H1 (cell line): ENCODE results near the gene PSMB11. TPM values are rescaled to one million over a fixed set of nuclear protein-coding genes. Genes with fewer than 3 reads are reported as not detected.

Experiments used
- CTCF ChIA-PET: fragments of 300-600 bp; sonication (Branson Sonifier 250); formaldehyde crosslinking; loops from one replicate; lab custom pipeline; 2021; ENCODE audit not compliant: partially characterized antibody; lab: Charles Lee
- POLR2A ChIA-PET: fragments of 300-600 bp; sonication (Branson Sonifier 250); formaldehyde crosslinking; loops from one replicate; lab custom pipeline; 2021; ENCODE audit warnings: inconsistent platforms; ENCODE audit not compliant: partially characterized antibody; lab: Charles Lee
- DNase-seq, 2 experiments: peaks; one replicate each; pipeline versions ENCODE4 v3.0.0 to v3.0.0-alpha.2; 2010 to 2022; ENCODE audit warnings: low spot score in 2 of 2, low read depth in 1 of 2, mixed read lengths in 1 of 2
- FAIRE-seq: peaks from 2 replicates; lab custom pipeline; 2011; peaks lifted over from hg19 to GRCh38; lab: Jason Lieb, UNC
- H2AFZ ChIP-seq: 2 replicates; pipeline ENCODE4 v1.8.1; 2012; ENCODE audit warnings: low read length, inconsistent platforms
- H2AK5ac ChIP-seq: 2 replicates; pipeline ENCODE4 v1.6.1; 2013; ENCODE audit warnings: low read depth, low read length
- H2BK120ac ChIP-seq: replicated peaks from 2 replicates; pipeline ENCODE3; 2013; ENCODE audit warnings: low read depth, low read length, inconsistent platforms
- H2BK12ac ChIP-seq: 2 replicates; pipeline ENCODE4 v1.6.1; 2013; ENCODE audit warnings: low read depth, low read length
- H2BK15ac ChIP-seq: 2 replicates; pipeline ENCODE4 v1.6.1; 2013; ENCODE audit warnings: low read length
- H2BK20ac ChIP-seq: 2 replicates; pipeline ENCODE4 v1.6.1; 2013; ENCODE audit warnings: low read length
- H2BK5ac ChIP-seq: 2 replicates; pipeline ENCODE4 v1.6.1; 2013; ENCODE audit warnings: low read depth, low read length
- H3K14ac ChIP-seq: 2 replicates; pipeline ENCODE4 v1.6.1; 2013; ENCODE audit warnings: inconsistent platforms; ENCODE audit not compliant: insufficient read length
- H3K18ac ChIP-seq: 2 replicates; pipeline ENCODE4 v1.6.1; 2013; ENCODE audit warnings: low read length; ENCODE audit errors: extremely low read depth
- H3K23ac ChIP-seq: 2 replicates; pipeline ENCODE4 v1.6.1; 2013; ENCODE audit warnings: inconsistent platforms; ENCODE audit not compliant: insufficient read length
- H3K23me2 ChIP-seq: 2 replicates; pipeline ENCODE4 v1.6.1; 2013; ENCODE audit warnings: low read depth, low read length
- H3K27ac ChIP-seq: 2 replicates; pipeline ENCODE4 v1.6.1; 2011; ENCODE audit warnings: low read depth, low read length, inconsistent platforms
- H3K27me3 ChIP-seq, 4 experiments: replicated peaks in 1 of 4; 1 replicate in 1 of 4; 2 replicates in 3 of 4; pipeline versions ENCODE4 v1.6.1 to v1.8.1; 2011 to 2013; ENCODE audit warnings: low read length in 3 of 4, mild to moderate bottlenecking in 3 of 4, inconsistent platforms in 2 of 4, mixed read lengths in 2 of 4, moderate library complexity in 1 of 4; ENCODE audit not compliant: control insufficient read depth in 3 of 4, insufficient read depth in 3 of 4; ENCODE audit errors: extremely low read depth in 1 of 4
- H3K36me3 ChIP-seq, 4 experiments: 2 replicates each; pipeline versions ENCODE4 v1.6.1 to v1.8.1; 2011 to 2013; ENCODE audit warnings: mild to moderate bottlenecking in 4 of 4, low read length in 3 of 4, moderate library complexity in 2 of 4, control low read depth in 1 of 4, inconsistent platforms in 1 of 4; ENCODE audit not compliant: insufficient read depth in 4 of 4, control insufficient read depth in 2 of 4
- H3K4ac ChIP-seq: replicated peaks from 2 replicates; pipeline ENCODE3; 2013; ENCODE audit warnings: low read length, low read depth, mixed read lengths, inconsistent platforms; ENCODE audit not compliant: insufficient read length
- H3K4me1 ChIP-seq, 4 experiments: replicated peaks in 1 of 4; 1 replicate in 1 of 4; 2 replicates in 3 of 4; pipeline versions ENCODE4 v1.6.1 to v1.8.1; 2011 to 2013; ENCODE audit warnings: low read length in 3 of 4, inconsistent platforms in 2 of 4, mixed read lengths in 1 of 4; ENCODE audit not compliant: insufficient read depth in 4 of 4, control insufficient read depth in 3 of 4
- H3K4me2 ChIP-seq, 2 experiments: 2 replicates each; pipeline versions ENCODE4 v1.6.1 to v1.8.1; 2011 to 2013; ENCODE audit warnings: low read depth in 2 of 2, low read length in 2 of 2, control low read depth in 1 of 2, inconsistent platforms in 1 of 2, mild to moderate bottlenecking in 1 of 2; ENCODE audit not compliant: insufficient read depth in 1 of 2
- H3K4me3 ChIP-seq, 4 experiments: fragments of 200-600, 300-600 bp in 1 of 4; sonication (generic), shearing (Covaris generic), sonication (Bioruptor Twin) in 1 of 4; 2 replicates each; pipeline versions ENCODE4 v1.5.1 to v1.8.1; 2011 to 2016; ENCODE audit warnings: low read length in 4 of 4, low read depth in 3 of 4, control low read depth in 2 of 4, inconsistent platforms in 2 of 4, mild to moderate bottlenecking in 2 of 4, mixed read lengths in 1 of 4, moderate library complexity in 1 of 4; ENCODE audit not compliant: insufficient read depth in 2 of 4; ENCODE audit errors: extremely low read depth in 1 of 4
- H3K56ac ChIP-seq: replicated peaks from 2 replicates; pipeline ENCODE3; 2013; ENCODE audit warnings: low read depth, mild to moderate bottlenecking, mixed read lengths, low read length, inconsistent platforms; ENCODE audit not compliant: insufficient read length
- H3K79me1 ChIP-seq: 2 replicates; pipeline ENCODE4 v1.6.1; 2013; ENCODE audit warnings: low read depth, low read length, control low read depth
- H3K79me2 ChIP-seq, 2 experiments: 2 replicates each; pipeline versions ENCODE4 v1.6.1 to v1.8.1; 2012 to 2013; ENCODE audit warnings: low read length in 2 of 2, mild to moderate bottlenecking in 2 of 2, inconsistent platforms in 1 of 2; ENCODE audit not compliant: insufficient read depth in 2 of 2, control insufficient read depth in 1 of 2
- H3K9ac ChIP-seq, 4 experiments: replicated peaks in 1 of 4; 1 replicate in 1 of 4; 2 replicates in 3 of 4; pipeline versions ENCODE4 v1.6.1 to v1.8.1; 2011 to 2013; ENCODE audit warnings: low read depth in 3 of 4, low read length in 3 of 4, control low read depth in 2 of 4, mild to moderate bottlenecking in 2 of 4, moderate library complexity in 2 of 4, inconsistent platforms in 1 of 4; ENCODE audit errors: extremely low read depth in 1 of 4
- H3K9me3 ChIP-seq, 2 experiments: 2 replicates each; pipeline versions ENCODE4 v1.6.1 to v1.8.1; 2012 to 2013; ENCODE audit warnings: mild to moderate bottlenecking in 2 of 2, moderate library complexity in 2 of 2, control low read depth in 1 of 2, inconsistent platforms in 1 of 2, low read depth in 1 of 2, low read length in 1 of 2, mixed read lengths in 1 of 2; ENCODE audit not compliant: insufficient read depth in 2 of 2
- H4K20me1 ChIP-seq, 2 experiments: replicated peaks in 1 of 2; 2 replicates each; pipeline versions ENCODE3 to v1.8.1; 2011 to 2013; ENCODE audit warnings: inconsistent platforms in 2 of 2, low read length in 2 of 2, mild to moderate bottlenecking in 1 of 2; ENCODE audit not compliant: insufficient read depth in 2 of 2, control insufficient read depth in 1 of 2
- H4K5ac ChIP-seq: 2 replicates; pipeline ENCODE4 v1.6.1; 2013; ENCODE audit warnings: low read length, low read depth, mixed read lengths, inconsistent platforms; ENCODE audit not compliant: insufficient read length
- H4K8ac ChIP-seq: 2 replicates; pipeline ENCODE4 v1.8.0; 2013; ENCODE audit warnings: mild to moderate bottlenecking, moderate library complexity, low read length, inconsistent platforms; ENCODE audit not compliant: insufficient read depth; ENCODE audit errors: extremely low read depth
- H4K91ac ChIP-seq: replicated peaks from 2 replicates; pipeline ENCODE3; 2013; ENCODE audit warnings: low read length, mixed read lengths, inconsistent platforms; ENCODE audit not compliant: insufficient read length
- E2F6 ChIP-seq: IDR thresholded peaks from 2 replicates; pipeline ENCODE4 v1.6.1; 2012; ENCODE audit warnings: inconsistent platforms
- FOSL1 ChIP-seq: IDR thresholded peaks from 2 replicates; pipeline ENCODE4 v1.6.1; 2011; ENCODE audit warnings: mild to moderate bottlenecking, low read depth, low read length, moderate library complexity; ENCODE audit not compliant: insufficient read depth
- GABPA ChIP-seq: IDR thresholded peaks from 2 replicates; pipeline ENCODE4 v1.6.1; 2011; ENCODE audit warnings: mild to moderate bottlenecking, low read length, moderate library complexity, borderline replicate concordance; ENCODE audit not compliant: insufficient read depth
- MAX ChIP-seq: IDR thresholded peaks from 2 replicates; pipeline ENCODE4 v1.6.1; 2012; ENCODE audit warnings: inconsistent platforms
- PHF8 ChIP-seq: fragments of 200-600 bp; sonication (generic); conservative IDR thresholded peaks from 2 replicates; pipeline ENCODE4 v1.7.1; 2012; ENCODE audit warnings: low read depth, mild to moderate bottlenecking, inconsistent platforms, low read length, moderate library complexity
- RAD21 ChIP-seq, 2 experiments: IDR thresholded peaks in 1 of 2; conservative IDR thresholded peaks in 1 of 2; 2 replicates each; pipeline ENCODE4 v1.6.1; 2011; ENCODE audit warnings: low read depth in 2 of 2, low read length in 2 of 2, improper control_type of control experiment in 1 of 2, inconsistent platforms in 1 of 2, mild to moderate bottlenecking in 1 of 2, moderate library complexity in 1 of 2
- RBBP5 ChIP-seq: IDR thresholded peaks from 2 replicates; pipeline ENCODE4 v1.7.1; 2012; ENCODE audit warnings: low read depth, mild to moderate bottlenecking, inconsistent platforms, low read length, moderate library complexity, borderline replicate concordance
- RXRA ChIP-seq: IDR thresholded peaks from 2 replicates; pipeline ENCODE4 v1.6.1; 2011; ENCODE audit warnings: low read depth, mild to moderate bottlenecking, low read length, moderate library complexity; ENCODE audit not compliant: insufficient read depth
- SIRT6 ChIP-seq: IDR thresholded peaks from one replicate; pipeline ENCODE4 v1.7.1; 2012; ENCODE audit warnings: low read length, inconsistent platforms
- SP2 ChIP-seq: IDR thresholded peaks from 2 replicates; pipeline ENCODE4 v1.6.1; 2012; ENCODE audit warnings: mild to moderate bottlenecking, low read length, inconsistent platforms
- WGBS, 2 experiments: shearing (Covaris generic) in 1 of 2; methylation state at CpG; one replicate each; pipeline versions ENCODE4 v1.1.6 to v1.1.7; 2013 to 2015; ENCODE audit warnings: low lambda C conversion rate in 2 of 2, mixed read lengths in 2 of 2, inconsistent platforms in 1 of 2, low coverage in 1 of 2, missing lambda C conversion rate in 1 of 2; ENCODE audit not compliant: insufficient replicate concordance in 2 of 2, insufficient coverage in 1 of 2, insufficient read length in 1 of 2; ENCODE audit errors: extremely low coverage in 1 of 2, missing lambda C conversion rate in 1 of 2; 5-methylcytosine and 5-hydroxymethylcytosine counted together
- polyA plus RNA-seq, 7 experiments: library from polyadenylated mRNA; depleted of rRNA in 3 of 7; stranded (reverse) in 5 of 7; unstranded in 2 of 7; fragments of >200 nt in 5 of 7; fragments of 200-250 nt in 2 of 7; gene quantifications; 1 replicate in 5 of 7; 2 replicates in 1 of 7; 4 replicates in 1 of 7; pipeline versions ENCODE4 v1.2.1 to v1.2.3, GENCODE V29; 2011 to 2013; ENCODE audit warnings: missing spikeins in 2 of 7, mixed read lengths in 2 of 7
- total RNA-seq: library from RNA; stranded (reverse); fragmentation: NEBNext Ultra II Directional; extraction: Animal tissue kit (Norgen Biotek cat#: 25700); gene quantifications from 2 replicates; pipeline ENCODE4 v1.2.1, GENCODE V29; 2021

Gene PSMB11
- total and polyA plus RNA-seq, 2 of the 8 experiments (the other 6 are each of a cell fraction or from before 2014, with no cell fraction given): not detected

- no peak overlapping the region for H3K4me2 ChIP-seq
- H3K9me3 ChIP-seq: no peaks in the 10 kb centered on the region
- H3K9ac ChIP-seq: no peak overlapping the region
- no peak overlapping the region for H3K27ac ChIP-seq
- H2BK15ac ChIP-seq: no peak overlapping the region
- no peak overlapping the region for H2AFZ ChIP-seq
- WGBS, 2 experiments: 97% methylated on average over 4 of the region's 4 CpGs; no CpG with 5 or more reads in 1 of the 2 experiments
- H3K23ac ChIP-seq: no peak overlapping the region
- peaks cover 2% of the 10 kb centered on the region; the same call in 1 of the 2 replicates for H3K79me1 ChIP-seq
- CTCF ChIA-PET: interaction anchor here (0.6 to 4.6 kb wide), 12 partner anchors 10 to 290 kb away, joined by 3 to 56 read pairs (median 3); no protein-coding TSS in a partner anchor
- no peak overlapping the region for H2AK5ac ChIP-seq
- H3K4me1 ChIP-seq: no peaks in the 10 kb centered on the region; a peak in 1 of 7 replicates
- peaks cover 16 to 42% of the 10 kb centered on the region in 2 experiments for H3K79me2 ChIP-seq
- H4K20me1 ChIP-seq: peaks cover 6 to 9% of the 10 kb centered on the region in 2 experiments
- peaks cover 5% of the 10 kb centered on the region; the same call in 1 of the 2 replicates for H3K23me2 ChIP-seq
- no peak overlapping the region for H2BK5ac ChIP-seq
- no peak overlapping the region for H2BK20ac ChIP-seq
- no peak overlapping the region for H2BK120ac ChIP-seq
- FAIRE-seq (no peak), DNase-seq (no peak)
- H4K5ac ChIP-seq: no peak overlapping the region
- no peak overlapping the region for H3K18ac ChIP-seq
- POLR2A ChIA-PET: interaction anchor here (0.7 to 2.5 kb wide), 10 partner anchors 10 to 94 kb away, joined by 3 to 14 read pairs (median 4); partner anchors contain the start of gene SLC7A8
- no peak overlapping the region for H2BK12ac ChIP-seq
- no peak overlapping the region for H3K4ac ChIP-seq
- H4K91ac ChIP-seq: no peak overlapping the region
- no peak overlapping the region for H3K14ac ChIP-seq
- H4K8ac ChIP-seq: no peak overlapping the region
- peaks cover 27 to 76% (median 56%) of the 10 kb centered on the region in 4 experiments for H3K36me3 ChIP-seq
- H3K27me3 ChIP-seq: no peaks in the 10 kb centered on the region
- H3K56ac ChIP-seq: no peak overlapping the region
- no peak overlapping the region for H3K4me3 ChIP-seq
- TF ChIP-seq GABPA (no peak), MAX (no peak), PHF8 (no peak), SIRT6 (no peak), RXRA (no peak), E2F6 (no peak), RAD21 (IDR thresholded peaks at IDR 0.05 in 1 of 2, conservative IDR thresholded peaks at IDR 0.05 in 1 of 2; ENCODE audit: low read depth in 2 of 2, low read length in 2 of 2) (no peak), SP2 (no peak), RBBP5 (no peak), FOSL1 (no peak)
Observed at GRCh38 chr14:23090254-23090636, 48.2 kb downstream of the PSMB11 start.
